GM18520 (cell line): Measurements from ENCODE around the gene P2RY8.
A peak's percentile ranks its signal among the peaks of the same experiment; 100 is the strongest.
"Not testable (repeated sequence)": the region's sequence is repeated elsewhere in the genome, so short reads cannot be mapped to it uniquely, and the experiment has no call there.

Experiments
- ATAC-seq: cut with Tn5 transposase; IDR thresholded peaks from one replicate; pipeline ENCODE4 v1.9.1; 2021; ENCODE audit not compliant: unreplicated experiment

The P2RY8 gene

DNA sequence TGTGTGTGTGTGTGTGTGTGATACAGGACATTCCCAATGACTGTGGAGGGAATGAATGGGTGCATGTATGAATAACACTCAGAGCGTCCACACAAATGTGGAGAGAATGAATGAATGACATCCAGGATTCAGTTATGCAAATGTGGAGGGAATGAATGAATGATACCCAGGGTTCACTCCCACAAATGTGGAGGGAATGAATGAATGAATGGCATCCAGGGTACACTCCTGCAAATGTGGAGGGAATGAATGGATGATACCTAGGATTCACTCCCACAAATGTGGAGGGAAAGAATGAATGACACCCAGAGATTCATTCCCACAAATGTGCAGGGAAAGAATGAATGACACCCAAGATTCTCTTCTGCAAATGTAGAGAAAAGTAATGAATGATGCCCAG, 48.2 kb downstream of the P2RY8 start:
- no peak for ATAC-seq

DNA sequence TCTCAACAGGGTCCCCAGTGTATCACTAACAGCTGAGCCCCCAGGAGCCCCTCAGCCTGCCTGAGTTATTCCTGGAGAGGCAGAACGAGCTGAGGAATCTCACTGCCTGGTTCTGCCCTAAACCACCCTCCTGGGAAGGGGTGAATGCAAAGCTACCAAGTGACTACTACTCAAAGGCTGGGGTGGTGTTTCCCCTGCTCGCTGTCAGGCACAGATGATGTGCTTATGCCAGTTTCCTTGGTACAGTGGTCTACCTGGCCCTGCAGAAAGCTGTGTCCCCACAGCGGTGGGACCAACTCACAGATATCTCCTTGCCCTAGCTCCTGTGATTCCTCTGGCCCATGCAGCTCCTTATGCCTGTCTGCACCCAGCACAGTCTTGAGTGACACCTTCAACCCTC, 48.8 kb downstream of the P2RY8 start:
- ATAC-seq: no peak

DNA sequence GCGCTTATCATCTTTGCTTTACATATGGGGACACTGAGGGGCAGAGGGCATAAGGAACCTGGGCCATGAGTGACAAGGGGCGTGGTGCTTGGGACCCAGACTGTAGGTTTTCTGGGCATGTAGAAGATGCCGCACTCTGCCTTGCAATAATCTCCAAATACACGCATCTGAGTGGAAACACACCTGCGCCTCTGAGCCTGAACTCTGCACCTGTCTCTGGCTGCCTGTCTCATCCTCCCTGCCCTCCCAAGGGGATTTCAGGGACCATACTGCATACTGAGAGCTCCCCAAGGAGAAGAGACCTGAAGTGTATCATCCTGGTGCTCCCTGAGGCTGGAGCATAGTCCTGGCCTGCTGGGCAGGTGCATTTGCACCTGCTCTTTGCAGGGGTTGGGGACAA, 49.6 kb downstream of the P2RY8 start:
- ATAC-seq: no peak

DNA sequence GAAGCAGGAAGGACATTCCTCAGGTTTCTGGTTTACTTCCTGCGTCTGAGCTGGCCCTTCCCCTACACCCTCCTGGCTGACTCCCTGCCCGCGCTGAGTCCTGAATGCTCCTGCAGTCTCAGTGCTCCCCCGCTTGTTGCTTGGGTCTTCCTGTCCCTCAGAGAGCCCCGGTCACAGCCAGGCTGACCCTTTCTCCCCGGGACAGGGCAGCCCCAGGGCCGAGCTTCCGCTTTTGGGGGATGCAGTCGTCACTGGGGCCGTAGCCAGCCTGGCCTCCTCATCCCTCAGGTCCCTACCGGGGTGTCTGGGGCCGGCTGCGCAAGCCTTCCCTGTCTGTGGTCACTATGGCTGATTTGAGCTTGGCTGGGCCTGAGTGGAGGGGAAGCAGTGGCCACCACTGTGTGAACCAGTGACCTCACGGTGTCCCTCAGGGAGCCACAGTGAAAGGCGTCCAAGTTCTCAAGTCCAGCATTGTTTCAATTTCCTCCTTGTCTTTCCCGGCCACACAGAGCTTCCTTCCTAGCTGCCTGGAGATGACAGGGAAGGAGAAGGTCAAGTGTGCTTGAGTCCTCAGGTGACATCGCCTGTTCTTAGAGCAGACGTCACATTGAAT, 50.1 kb downstream of the P2RY8 start:
- no peak for ATAC-seq

GRCh38 chrX:1486177-1486576, 50.8 kb downstream of the P2RY8 start:
- no peak for ATAC-seq

DNA sequence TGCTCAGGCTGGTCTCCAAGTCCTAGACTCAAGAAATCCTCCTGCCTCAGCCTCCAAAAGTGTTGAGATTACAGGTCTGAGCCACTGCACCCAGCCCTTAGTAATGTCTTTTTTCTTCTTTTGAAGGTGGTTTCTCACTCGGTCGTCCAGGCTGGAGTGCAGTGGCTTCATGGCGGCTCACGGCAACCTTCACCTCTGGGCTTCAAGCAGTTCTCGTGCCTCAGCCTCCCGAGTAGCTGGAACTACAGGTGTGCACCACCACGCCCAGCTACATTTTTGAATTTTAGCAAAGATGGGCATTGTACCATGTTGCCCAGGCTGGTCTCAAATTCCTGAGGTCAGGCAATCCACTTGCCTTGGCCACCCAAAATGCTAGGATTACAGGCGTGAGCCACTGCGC, 52.0 kb downstream of the P2RY8 start:
- ATAC-seq: no peak

GRCh38 chrX:1484638-1485019, 52.4 kb downstream of the P2RY8 start:
- no peak for ATAC-seq

DNA sequence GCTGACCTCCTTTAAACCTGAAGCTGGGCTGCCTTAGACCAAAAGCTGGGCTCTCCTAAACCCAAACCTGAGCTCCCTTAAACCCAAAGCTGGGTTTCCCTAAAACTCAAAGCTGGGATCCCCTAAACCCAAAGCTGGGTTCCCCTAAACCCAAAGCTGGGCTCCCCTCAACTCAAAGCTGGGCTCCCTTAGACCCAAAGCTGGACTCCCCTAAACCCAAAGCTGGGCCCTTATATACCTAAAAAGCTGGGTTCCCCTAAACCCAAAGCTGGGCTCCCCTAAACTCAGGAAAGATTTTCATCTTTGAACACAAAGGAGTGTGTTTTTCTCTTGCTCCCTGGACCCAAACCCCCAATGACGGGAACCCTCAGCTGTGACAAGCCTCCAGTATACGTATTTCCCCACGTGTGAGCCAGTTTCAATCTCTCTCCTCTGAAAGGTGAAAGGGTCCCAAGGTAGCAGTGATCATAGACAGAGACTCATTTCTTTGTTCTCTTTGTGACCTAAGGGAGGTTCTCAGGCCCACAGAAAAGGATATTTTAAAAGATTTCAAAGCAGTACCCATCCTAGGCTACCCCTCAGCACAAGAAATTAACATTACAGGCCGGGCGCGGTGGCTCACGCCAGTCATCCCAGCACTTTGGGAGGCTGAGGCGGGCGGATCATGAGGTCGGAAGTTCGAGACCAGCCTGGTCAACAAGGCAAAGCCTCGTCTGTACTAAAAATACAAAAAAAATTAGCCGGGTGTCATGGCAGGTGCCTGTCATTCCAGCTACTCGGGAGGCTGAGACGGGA, 52.9 kb downstream of the P2RY8 start:
- peak; percentile 51 for ATAC-seq

DNA sequence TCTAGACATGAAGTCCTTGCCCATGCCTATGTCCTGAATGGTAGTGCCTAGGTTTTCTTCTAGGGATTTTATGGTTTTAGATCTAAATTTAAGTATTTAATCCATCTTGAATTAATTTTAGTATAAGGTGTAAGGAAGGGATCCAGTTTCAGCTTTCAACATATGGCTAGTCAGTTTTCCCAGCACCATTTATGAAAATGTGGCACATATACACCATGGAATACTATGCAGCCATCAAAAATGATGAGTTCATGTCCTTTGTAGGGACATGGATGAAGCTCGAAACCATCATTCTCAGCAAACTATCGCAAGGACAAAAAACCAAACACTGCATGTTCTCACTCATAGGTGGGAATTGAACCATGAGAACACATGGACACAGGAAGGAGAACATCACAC, 54.5 kb downstream of the P2RY8 start:
- ATAC-seq: not testable (repeated sequence)

DNA sequence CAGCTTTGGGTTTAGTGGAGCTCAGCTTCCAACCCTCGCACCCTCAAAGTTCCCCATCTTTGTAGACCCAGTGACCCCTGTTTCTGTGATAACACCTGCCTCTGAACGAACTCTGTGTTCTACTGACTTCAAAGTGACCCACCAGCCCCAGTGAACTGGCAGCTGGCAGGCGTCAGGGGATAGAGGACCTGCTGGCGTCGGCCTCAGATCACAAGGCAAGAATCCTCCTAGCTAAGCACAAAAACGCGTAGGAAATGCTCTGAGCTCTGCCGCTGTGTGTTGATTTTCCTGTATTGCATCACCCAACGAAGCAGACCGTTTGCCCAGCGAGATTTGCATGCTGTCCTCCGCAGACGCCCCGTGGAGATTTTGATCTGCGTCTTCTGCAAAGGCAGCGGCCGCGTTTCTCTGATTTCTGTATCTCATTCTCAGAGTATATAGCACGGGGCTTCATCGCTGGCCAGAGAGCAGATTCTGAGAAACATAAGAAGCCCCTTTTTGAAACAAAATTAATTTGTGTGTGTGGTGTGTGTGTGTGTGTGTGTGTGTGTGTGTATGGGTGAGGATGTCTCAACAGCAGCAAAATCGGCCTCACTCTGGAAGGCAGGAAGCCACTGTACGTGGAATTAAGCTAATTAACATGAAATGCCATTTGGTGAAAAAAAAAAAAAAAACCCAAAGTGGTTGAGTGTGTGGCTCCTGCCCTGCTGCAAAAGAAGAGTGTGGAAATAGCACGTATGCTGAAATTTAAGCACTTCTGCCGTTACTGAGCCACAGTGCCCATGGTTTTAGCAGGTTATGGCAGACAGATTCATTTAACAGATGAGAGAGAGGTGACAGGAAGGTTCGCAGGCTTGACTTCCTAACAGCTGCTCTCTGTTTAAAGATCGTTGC, 55.1 kb downstream of the P2RY8 start:
- peak; percentile 33 for ATAC-seq

- no peak for ATAC-seq
Measured at GRCh38 chrX:1480082-1480785, 56.8 kb downstream of the P2RY8 start.

DNA sequence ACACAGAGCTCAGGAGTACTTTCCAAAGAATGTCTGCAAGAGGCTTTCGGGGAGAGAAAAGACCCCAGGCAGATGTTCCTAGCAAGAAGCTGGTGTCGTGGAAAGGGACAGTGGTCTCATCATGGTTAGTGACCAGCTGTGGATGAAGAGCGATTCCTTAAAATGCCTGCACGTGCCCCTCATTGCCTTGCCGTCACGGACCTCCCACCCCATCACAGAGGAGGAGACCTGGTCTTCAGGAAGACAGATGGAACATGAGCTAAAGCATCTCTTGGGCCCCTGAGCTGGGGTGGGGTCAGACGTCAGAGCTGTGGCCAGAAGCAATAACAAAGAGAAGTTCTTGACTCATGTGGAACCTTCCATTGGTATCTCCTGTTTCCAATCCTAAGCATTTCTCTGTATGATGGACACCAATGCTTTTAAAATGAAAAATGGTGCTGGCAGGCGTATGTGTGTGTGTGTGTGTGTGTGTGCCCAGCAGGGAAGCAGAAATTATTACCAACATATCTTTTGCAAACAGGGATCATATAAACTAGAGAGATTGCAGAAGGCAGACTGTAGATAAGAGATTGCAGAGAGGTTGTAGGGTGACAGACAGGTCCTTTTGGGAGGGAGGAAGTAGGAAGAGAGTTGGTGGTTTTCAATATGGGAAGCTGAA, 59.1 kb downstream of the P2RY8 start:
- no peak for ATAC-seq

DNA sequence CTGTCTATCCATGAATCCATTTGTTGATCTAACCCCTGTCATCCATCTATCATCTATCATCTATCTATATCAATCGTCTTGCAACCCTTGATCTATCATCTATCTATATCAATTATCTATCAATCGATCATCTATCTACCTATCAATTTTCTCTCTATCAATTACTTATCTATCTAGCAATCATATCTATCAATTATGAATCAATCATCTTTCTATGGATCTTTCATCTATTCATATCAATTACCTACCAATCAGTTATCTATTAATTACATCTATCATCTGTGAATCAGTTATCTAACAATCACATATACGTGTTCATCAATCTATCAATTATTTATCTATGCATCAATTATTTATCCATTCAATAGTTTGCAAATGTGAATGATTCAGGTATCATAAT, 59.8 kb downstream of the P2RY8 start:
- ATAC-seq: no peak

DNA sequence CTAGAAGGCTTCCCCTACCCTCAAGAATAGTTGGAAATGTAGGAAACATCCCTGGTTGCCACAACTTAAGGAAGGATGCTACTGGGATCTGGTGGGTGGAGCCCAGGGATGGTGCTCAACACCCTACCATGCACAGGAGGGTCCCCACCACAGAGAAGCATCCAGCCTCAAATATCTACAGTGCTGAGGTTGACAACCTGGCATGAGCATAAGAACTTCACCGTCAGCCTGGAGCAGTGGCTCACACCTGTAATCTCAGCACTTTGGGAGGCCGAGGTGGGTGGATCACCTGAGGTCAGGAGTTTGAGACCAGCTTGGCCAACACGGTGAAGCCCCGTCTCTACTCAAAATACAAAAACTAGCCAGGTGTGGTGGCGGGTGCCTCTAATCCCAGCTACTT, 60.3 kb downstream of the P2RY8 start:
- ATAC-seq: no peak

DNA sequence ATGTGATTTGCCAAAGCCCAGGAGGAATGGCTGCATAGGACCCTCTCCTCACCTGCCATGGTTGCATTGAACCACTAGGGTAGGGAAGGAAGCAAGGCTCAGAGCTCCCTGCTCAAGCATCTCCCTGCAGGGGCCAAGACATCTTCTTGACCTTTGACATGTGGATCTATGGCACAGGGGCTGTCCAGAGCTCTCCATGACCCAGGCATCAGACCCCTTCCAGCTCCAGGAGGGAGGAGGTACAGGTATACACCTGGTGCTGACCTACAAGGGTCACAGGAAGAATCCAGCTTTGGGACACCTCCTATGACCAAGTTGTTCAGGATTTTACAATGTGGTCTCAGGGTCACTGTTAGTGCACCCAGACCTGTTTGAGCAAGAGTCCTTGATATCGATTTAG, 61.1 kb downstream of the P2RY8 start:
- no peak for ATAC-seq

GRCh38 chrX:1475481-1475880, 61.5 kb downstream of the P2RY8 start:
- no peak for ATAC-seq

- ATAC-seq: not testable (repeated sequence)
Measured at GRCh38 chrX:1474593-1474992, 62.4 kb downstream of the P2RY8 start.

GRCh38 chrX:1472975-1473374, 64.0 kb downstream of the P2RY8 start:
- no peak for ATAC-seq

DNA sequence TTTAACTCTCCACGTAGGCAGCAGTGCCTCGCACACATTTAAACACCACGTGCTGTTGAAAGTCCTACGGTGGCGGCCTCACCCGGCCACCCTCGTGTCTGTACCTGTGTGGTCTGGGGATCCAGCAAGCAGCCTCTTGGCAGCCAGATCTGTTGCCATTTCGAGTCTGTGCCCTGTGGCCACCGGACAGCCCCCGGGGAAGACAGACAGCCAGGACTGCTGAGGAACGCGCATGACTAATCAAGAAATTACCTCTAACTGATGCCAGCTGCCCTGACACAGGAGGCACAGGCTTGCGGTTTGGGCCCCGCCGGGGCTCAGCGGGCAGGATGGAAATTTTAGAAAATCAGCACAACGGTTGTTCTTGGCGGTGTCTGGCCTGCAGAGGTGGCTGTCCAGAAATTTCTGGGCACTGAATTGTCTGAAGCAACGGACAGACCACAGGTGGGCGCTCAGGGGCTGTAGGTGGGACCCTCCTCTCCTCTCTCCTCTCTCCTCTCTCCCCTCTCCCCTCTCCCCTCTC, 68.7 kb downstream of the P2RY8 start:
- ATAC-seq: peak; percentile 57

GRCh38 chrX:1466971-1467561, 69.9 kb downstream of the P2RY8 start:
- peak; percentile 29 for ATAC-seq
